Measurements from ENCODE around the gene PHLPP1.

PHLPP1 gene

GRCh38 chr18:62919109-62919838, 203.9 kb downstream of the PHLPP1 start:
- H3K27me3 ChIP-seq (ENCODE audit: insufficient read depth, low read depth), result no peaks in the 10 kb centered on the region
- no peaks in the 10 kb centered on the region for H3K79me2 ChIP-seq (ENCODE audit: insufficient read depth, low read depth)
- no peak overlapping the region for H2AFZ ChIP-seq (ENCODE audit: low read depth)
- H3K4me3 ChIP-seq (IDR thresholded peaks at IDR 0.05; ENCODE audit: insufficient read depth, low read depth, low read length), result no peak overlapping the region
- H3K4me2 ChIP-seq, result no peak overlapping the region
- no peak overlapping the region for H3K27ac ChIP-seq
- no peaks in the 10 kb centered on the region for H3K4me1 ChIP-seq (ENCODE audit: low read depth, poor library complexity, severe bottlenecking)
- no peaks in the 10 kb centered on the region for H4K20me1 ChIP-seq (ENCODE audit: insufficient read depth)
- no peak overlapping the region for H3K9ac ChIP-seq
- no peak for TF ChIP-seq CTCF (conservative IDR thresholded peaks at IDR 0.05; ENCODE audit: low read depth, low read length)
- peaks cover 3% of the 10 kb centered on the region; the same call in 1 of the 2 replicates for H3K36me3 ChIP-seq (ENCODE audit: insufficient read depth)

- H3K4me1 ChIP-seq (ENCODE audit: low read depth, poor library complexity, severe bottlenecking), result no peaks in the 10 kb centered on the region
- H3K27ac ChIP-seq, result no peak overlapping the region
Observed at GRCh38 chr18:62925031-62925688, 209.8 kb downstream of the PHLPP1 start.

GRCh38 chr18:62928326-62928725, 213.0 kb downstream of the PHLPP1 start:
- Histone ChIP-seq H3K4me3 (IDR thresholded peaks at IDR 0.05; ENCODE audit: insufficient read depth, low read depth, low read length) (no peak overlapping the region), H3K27me3 (ENCODE audit: insufficient read depth, low read depth) (no peaks in the 10 kb centered on the region), H3K9ac (no peak overlapping the region), H3K4me2 (no peak overlapping the region), H3K36me3 (ENCODE audit: insufficient read depth) (no peaks in the 10 kb centered on the region), H3K4me1 (ENCODE audit: low read depth, poor library complexity, severe bottlenecking) (no peaks in the 10 kb centered on the region), H2AFZ (ENCODE audit: low read depth) (no peak overlapping the region), H4K20me1 (ENCODE audit: insufficient read depth) (no peaks in the 10 kb centered on the region), H3K79me2 (ENCODE audit: insufficient read depth, low read depth) (no peaks in the 10 kb centered on the region), H3K27ac (no peak overlapping the region)
- no peak for TF ChIP-seq CTCF (conservative IDR thresholded peaks at IDR 0.05; ENCODE audit: low read depth, low read length)

More at GRCh38 chr18:62925031-62925688, 209.8 kb downstream of the PHLPP1 start:
- no peaks in the 10 kb centered on the region for H3K36me3 ChIP-seq (ENCODE audit: insufficient read depth)
- H3K9ac ChIP-seq, result no peak overlapping the region
- no peaks in the 10 kb centered on the region for H3K79me2 ChIP-seq (ENCODE audit: insufficient read depth, low read depth)
- no peaks in the 10 kb centered on the region for H4K20me1 ChIP-seq (ENCODE audit: insufficient read depth)
- H3K27me3 ChIP-seq (ENCODE audit: insufficient read depth, low read depth), result no peaks in the 10 kb centered on the region
- no peak overlapping the region for H2AFZ ChIP-seq (ENCODE audit: low read depth)
- TF ChIP-seq CTCF (conservative IDR thresholded peaks at IDR 0.05; ENCODE audit: low read depth, low read length), result no peak
- no peak overlapping the region for H3K4me3 ChIP-seq (IDR thresholded peaks at IDR 0.05; ENCODE audit: insufficient read depth, low read depth, low read length)
- H3K4me2 ChIP-seq, result no peak overlapping the region

- no peak overlapping the region for H3K9ac ChIP-seq
- no peaks in the 10 kb centered on the region for H3K27me3 ChIP-seq (ENCODE audit: insufficient read depth, low read depth)
- H2AFZ ChIP-seq (ENCODE audit: low read depth), result no peak overlapping the region
- no peaks in the 10 kb centered on the region for H4K20me1 ChIP-seq (ENCODE audit: insufficient read depth)
- no peak overlapping the region for H3K4me3 ChIP-seq (IDR thresholded peaks at IDR 0.05; ENCODE audit: insufficient read depth, low read depth, low read length)
- H3K4me2 ChIP-seq, result no peak overlapping the region
- H3K79me2 ChIP-seq (ENCODE audit: insufficient read depth, low read depth), result no peaks in the 10 kb centered on the region
- no peak overlapping the region for H3K27ac ChIP-seq
- H3K4me1 ChIP-seq (ENCODE audit: low read depth, poor library complexity, severe bottlenecking), result peaks cover 17% of the 10 kb centered on the region
- no peak for TF ChIP-seq CTCF (conservative IDR thresholded peaks at IDR 0.05; ENCODE audit: low read depth, low read length)
- H3K36me3 ChIP-seq (ENCODE audit: insufficient read depth), result no peaks in the 10 kb centered on the region
Observed at GRCh38 chr18:62933261-62933887, 218.0 kb downstream of the PHLPP1 start.

Data from KMS-11 (cell line).